Activated B cell treated with CpG ODN at 0.5 μM for 24 hours (primary cell): ENCODE measurements around the gene NBPF3. TPM values are rescaled to one million over a fixed set of nuclear protein-coding genes. Genes with fewer than 3 reads are reported as not detected.

Experiments
- ATAC-seq: fragments of 200-7000 bp; cut with Tn5 transposase; one replicate; pipeline ENCODE4 v1.10.0; 2021; ENCODE audit warnings: low read depth, mild to moderate bottlenecking, moderate library complexity
- CTCF ChIA-PET: fragments of 350-600 bp; sonication (Branson Sonifier 250); formaldehyde crosslinking; loops from one replicate; lab custom pipeline; 2021; ENCODE audit warnings: antibody characterized with exemption; lab: Charles Lee
- POLR2A ChIA-PET: fragments of 350-600 bp; sonication (Branson Sonifier 250); formaldehyde crosslinking; loops from one replicate; lab custom pipeline; 2021; ENCODE audit warnings: antibody characterized with exemption; lab: Charles Lee
- DNase-seq: peaks from one replicate; pipeline ENCODE4 v3.0.0; 2022
- H3K27ac Mint-ChIP-seq: one replicate; pipeline ENCODE4 v1.8.0; 2020; ENCODE audit warnings: mixed read lengths
- H3K27me3 Mint-ChIP-seq: one replicate; pipeline ENCODE4 v1.8.0; 2021; ENCODE audit warnings: mixed read lengths
- H3K36me3 Mint-ChIP-seq: one replicate; pipeline ENCODE4 v1.8.0; 2021; ENCODE audit warnings: low read depth, mixed read lengths
- H3K4me1 Mint-ChIP-seq: one replicate; pipeline ENCODE4 v1.8.0; 2021; ENCODE audit warnings: mixed read lengths
- H3K4me3 Mint-ChIP-seq: one replicate; pipeline ENCODE4 v1.8.0; 2020; ENCODE audit warnings: mild to moderate bottlenecking, mixed read lengths
- H3K9me3 Mint-ChIP-seq: one replicate; pipeline ENCODE4 v1.8.0; 2020; ENCODE audit warnings: mixed read lengths
- intact Hi-C: fragments of 100-400 bp; cut with micrococcal nuclease; formaldehyde crosslinking; loops from one replicate; pipeline ENCODE4 v1.15.1; 2024
- total RNA-seq: library from RNA; stranded (reverse); gene quantifications from 2 replicates; pipeline ENCODE4 v1.2.3, GENCODE V29; 2022
- TF ChIP-seq, protein P1 (sequence below): fragments of 200-600 bp; IDR thresholded peaks from one replicate; pipeline ENCODE4 v1.8.0; 2022; ENCODE audit warnings: antibody characterized with exemption, mild to moderate bottlenecking

The NBPF3 gene
- total RNA-seq, 1 donor from 2014 or later, result 4.3 TPM

DNA sequence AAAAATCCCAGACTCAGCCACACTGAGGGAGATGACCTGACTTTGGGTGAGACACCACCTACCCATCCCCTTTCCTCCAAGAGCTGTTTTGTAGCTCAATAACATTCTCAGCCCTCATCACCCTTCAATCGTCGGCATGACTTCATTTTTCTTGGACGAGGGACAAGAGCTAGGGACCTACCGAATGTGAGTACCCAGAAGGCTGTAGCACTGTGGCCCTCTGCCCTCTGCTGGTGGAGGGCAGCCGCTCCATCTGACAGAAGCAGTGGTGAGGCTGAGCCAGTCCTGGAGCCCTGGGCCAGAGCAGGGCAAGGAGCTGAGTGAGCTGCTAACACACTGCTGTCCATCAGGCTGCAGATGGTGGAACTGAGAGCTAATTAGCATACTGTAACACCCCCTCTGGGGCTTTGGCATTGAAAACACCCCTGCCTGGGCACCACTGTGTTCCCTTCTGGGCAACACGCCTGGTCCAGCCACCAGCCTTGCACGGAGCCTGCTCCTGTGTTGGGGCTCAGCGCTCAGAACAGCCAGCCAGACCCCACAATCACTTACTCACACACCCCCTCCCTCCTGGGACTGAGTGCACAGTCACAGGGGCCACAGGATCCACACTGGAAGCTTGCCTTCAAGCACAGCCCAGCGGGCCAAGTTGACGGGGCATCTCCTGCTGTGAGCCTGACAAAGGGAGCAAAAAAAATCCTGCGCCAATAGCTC is 51.0 kb downstream of the NBPF3 start:
- H3K27ac Mint-ChIP-seq, result no peak overlapping the region

DNA sequence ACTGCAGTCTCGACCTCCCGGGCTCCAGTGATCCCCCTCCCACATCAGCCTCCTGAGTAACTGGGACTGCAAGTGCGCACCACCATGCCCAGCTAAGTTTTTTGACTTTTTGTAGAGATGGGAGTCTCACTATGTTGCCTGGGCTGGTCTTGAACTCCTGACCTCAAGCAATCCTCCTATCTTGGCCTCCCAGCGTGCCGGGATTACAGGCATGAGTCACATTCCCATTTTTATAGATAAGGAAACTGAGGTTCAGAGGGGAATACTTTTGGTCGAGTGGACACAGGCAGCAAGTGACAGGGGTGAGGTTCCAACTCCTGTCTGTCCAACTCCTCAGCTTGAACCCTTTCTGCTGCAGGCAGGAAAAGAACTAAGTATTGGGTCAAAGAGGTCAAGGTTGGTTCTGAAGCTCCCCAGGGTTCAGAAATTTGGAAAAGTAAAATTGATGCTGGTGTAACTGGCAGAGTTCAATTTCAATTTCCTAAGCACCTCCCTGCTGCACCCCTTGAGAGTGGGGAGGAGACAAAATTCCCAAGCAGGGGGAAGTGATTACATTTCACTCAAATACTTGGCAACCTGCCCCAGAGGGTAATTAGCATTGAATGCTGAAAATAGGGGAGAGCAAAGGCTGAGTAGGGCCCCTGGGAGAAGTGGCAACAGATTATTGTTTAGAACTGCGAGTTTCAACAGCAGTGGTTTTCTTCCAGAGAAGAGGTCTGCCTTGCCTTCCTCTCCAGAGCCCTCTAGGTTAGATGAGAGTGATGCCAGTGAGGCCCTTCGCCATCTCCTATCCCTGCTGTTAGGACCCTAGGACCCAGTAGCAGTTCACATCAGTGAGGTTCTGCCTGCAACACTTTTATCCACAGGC is 51.8 kb downstream of the NBPF3 start:
- Mint-ChIP-seq H3K27me3 (peaks cover 8% of the 10 kb centered on the region), H3K4me1 (peaks cover 13% of the 10 kb centered on the region), H3K36me3 (no peaks in the 10 kb centered on the region), H3K4me3 (no peak overlapping the region), H3K27ac (no peak overlapping the region), H3K9me3 (no peaks in the 10 kb centered on the region)
- DNase-seq (no peak), ATAC-seq (no peak)
- TF ChIP-seq, protein P1, sequence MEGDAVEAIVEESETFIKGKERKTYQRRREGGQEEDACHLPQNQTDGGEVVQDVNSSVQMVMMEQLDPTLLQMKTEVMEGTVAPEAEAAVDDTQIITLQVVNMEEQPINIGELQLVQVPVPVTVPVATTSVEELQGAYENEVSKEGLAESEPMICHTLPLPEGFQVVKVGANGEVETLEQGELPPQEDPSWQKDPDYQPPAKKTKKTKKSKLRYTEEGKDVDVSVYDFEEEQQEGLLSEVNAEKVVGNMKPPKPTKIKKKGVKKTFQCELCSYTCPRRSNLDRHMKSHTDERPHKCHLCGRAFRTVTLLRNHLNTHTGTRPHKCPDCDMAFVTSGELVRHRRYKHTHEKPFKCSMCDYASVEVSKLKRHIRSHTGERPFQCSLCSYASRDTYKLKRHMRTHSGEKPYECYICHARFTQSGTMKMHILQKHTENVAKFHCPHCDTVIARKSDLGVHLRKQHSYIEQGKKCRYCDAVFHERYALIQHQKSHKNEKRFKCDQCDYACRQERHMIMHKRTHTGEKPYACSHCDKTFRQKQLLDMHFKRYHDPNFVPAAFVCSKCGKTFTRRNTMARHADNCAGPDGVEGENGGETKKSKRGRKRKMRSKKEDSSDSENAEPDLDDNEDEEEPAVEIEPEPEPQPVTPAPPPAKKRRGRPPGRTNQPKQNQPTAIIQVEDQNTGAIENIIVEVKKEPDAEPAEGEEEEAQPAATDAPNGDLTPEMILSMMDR, result no peak
- POLR2A ChIA-PET, result no interaction called here
- intact Hi-C loops, result loop anchor here (10.0 kb wide), 1 partner anchor 237 kb away; no protein-coding TSS in a partner anchor
- CTCF ChIA-PET, result no interaction called here

More for the DNA sequence above, 51.0 kb downstream of the NBPF3 start:
- peaks cover 13% of the 10 kb centered on the region for H3K4me1 Mint-ChIP-seq
- POLR2A ChIA-PET, result no interaction called here
- DNase-seq, result no peak
- CTCF ChIA-PET, result interaction anchor here (0.9 kb wide), 1 partner anchor 119 kb away, joined by 4 read pairs; no protein-coding TSS in a partner anchor
- H3K4me3 Mint-ChIP-seq, result no peak overlapping the region
- no peak for ATAC-seq
- H3K9me3 Mint-ChIP-seq, result no peaks in the 10 kb centered on the region
- TF ChIP-seq, protein P1, result no peak
- H3K36me3 Mint-ChIP-seq, result no peaks in the 10 kb centered on the region
- intact Hi-C loops, result loop anchor here (10.0 kb wide), 1 partner anchor 236 kb away; no protein-coding TSS in a partner anchor
- H3K27me3 Mint-ChIP-seq, result peaks cover 8% of the 10 kb centered on the region

DNA sequence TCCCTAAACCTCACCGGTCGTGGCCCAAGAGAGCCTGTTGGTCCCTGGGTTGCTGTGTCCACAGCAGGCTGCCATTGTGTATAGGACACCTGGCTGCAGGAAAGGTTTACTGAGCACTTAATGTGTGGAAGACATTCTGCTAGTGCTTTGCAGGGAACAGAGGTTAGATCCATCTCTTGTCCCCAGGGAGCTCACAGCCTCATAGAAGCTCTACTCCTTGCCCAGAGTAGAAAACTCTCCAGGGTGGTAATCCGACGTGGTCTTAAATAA is 52.4 kb downstream of the NBPF3 start:
- Mint-ChIP-seq H3K27me3 (peaks cover 8% of the 10 kb centered on the region), H3K27ac (no peak overlapping the region), H3K4me3 (no peak overlapping the region), H3K4me1 (peaks cover 13% of the 10 kb centered on the region), H3K36me3 (no peaks in the 10 kb centered on the region), H3K9me3 (no peaks in the 10 kb centered on the region)
- TF ChIP-seq, protein P1, result no peak
- no peak for ATAC-seq
- DNase-seq, result no peak
- POLR2A ChIA-PET, result no interaction called here
- CTCF ChIA-PET, result no interaction called here
- intact Hi-C loops, result loop anchor here (10.0 kb wide), 1 partner anchor 237 kb away; no protein-coding TSS in a partner anchor

DNA sequence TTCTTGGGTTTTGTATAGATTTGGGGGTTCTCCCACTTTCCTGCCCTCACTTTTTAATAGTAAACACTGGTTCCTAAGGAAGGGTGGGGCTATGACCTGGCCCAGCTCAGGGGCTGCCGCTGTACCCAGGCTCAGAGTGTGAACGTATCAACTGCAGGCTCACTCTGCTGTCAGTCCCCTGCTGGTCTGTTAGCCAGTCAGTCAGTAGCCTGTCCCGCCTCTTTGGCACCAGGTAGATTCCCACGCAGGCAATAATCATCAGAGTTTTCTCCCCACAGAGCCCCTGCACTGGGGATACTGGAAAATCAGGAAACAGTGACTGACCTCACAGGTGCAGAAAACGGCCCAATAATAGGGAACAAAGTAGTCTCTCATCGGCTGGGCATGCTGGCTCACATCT is 54.3 kb downstream of the NBPF3 start:
- Mint-ChIP-seq H3K27me3 (peaks cover 5% of the 10 kb centered on the region), H3K9me3 (no peaks in the 10 kb centered on the region), H3K36me3 (no peaks in the 10 kb centered on the region), H3K27ac (no peak overlapping the region), H3K4me3 (no peak overlapping the region), H3K4me1 (no peaks in the 10 kb centered on the region)
- intact Hi-C loops, result loop anchor here (10.0 kb wide), 1 partner anchor 239 kb away; no protein-coding TSS in a partner anchor
- ChIA-PET POLR2A (no interaction called here), CTCF (no interaction called here)
- DNase-seq (no peak), ATAC-seq (no peak)
- TF ChIP-seq, protein P1, result no peak

DNA sequence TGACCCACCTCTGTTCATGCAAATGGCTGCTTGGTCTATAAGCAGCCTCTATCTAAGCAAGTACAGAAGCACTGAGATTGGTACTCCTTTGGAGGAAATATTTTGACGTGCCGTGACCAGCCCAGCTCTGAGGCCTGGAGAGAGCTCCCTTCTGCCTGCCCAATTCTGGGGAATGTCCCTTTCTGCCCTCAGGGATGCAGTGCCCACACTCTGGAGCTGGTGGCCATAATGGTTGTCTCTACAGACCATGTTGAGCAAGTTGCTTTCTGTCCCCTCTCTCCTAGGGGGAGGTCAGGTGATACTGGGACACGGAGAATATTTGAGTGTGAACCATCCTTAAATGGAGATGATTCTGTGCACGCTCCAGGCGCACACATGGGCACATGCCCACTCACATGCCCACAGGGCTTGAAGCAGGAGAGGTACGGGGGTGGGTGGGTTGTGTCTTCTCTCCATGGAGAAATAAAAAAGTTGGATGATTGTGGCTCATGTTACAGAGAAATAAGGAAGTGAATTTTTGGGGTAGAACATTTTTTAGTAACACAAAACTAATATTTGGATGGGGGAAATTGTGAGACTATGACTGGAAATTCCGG is 55.4 kb downstream of the NBPF3 start:
- no peak overlapping the region for H3K4me3 Mint-ChIP-seq
- intact Hi-C loops, result loop anchor here (10.0 kb wide), 1 partner anchor 241 kb away; no protein-coding TSS in a partner anchor
- H3K27ac Mint-ChIP-seq, result no peak overlapping the region
- no peaks in the 10 kb centered on the region for H3K4me1 Mint-ChIP-seq
- ATAC-seq, result no peak
- H3K36me3 Mint-ChIP-seq, result no peaks in the 10 kb centered on the region
- ChIA-PET POLR2A (no interaction called here), CTCF (no interaction called here)
- TF ChIP-seq, protein P1, result no peak
- no peak for DNase-seq
- H3K27me3 Mint-ChIP-seq, result peaks cover 6% of the 10 kb centered on the region
- no peaks in the 10 kb centered on the region for H3K9me3 Mint-ChIP-seq
